Thoracic aorta (tissue), 2 donors: ENCODE results near the gene NCKAP5. TPM values are rescaled to one million over a fixed set of nuclear protein-coding genes. Genes with fewer than 3 reads are reported as not detected.

Experiments
- ATAC-seq: fragments of 150-250 bp; one replicate; pipeline ENCODE4 v1.8.0; 2017; ENCODE audit warnings: low read depth; ENCODE audit not compliant: insufficient number of reproducible peaks, low FRiP score
- DNase-seq: peaks from one replicate; pipeline ENCODE4 v3.0.0-alpha.2; 2020; ENCODE audit warnings: low spot score
- H3K27ac ChIP-seq, 2 donors: fragments of 200-600 bp; sonication (generic); 1 replicate in 1 of 2; 2 replicates in 1 of 2; pipeline ENCODE4 v1.5.1; 2016; ENCODE audit warnings: mild to moderate bottlenecking in 2 of 2, moderate library complexity in 2 of 2
- H3K27me3 ChIP-seq: fragments of 200-600 bp; sonication (generic); replicated peaks from 2 replicates; pipeline ENCODE4 v1.6.0; 2016; ENCODE audit warnings: mild to moderate bottlenecking; ENCODE audit not compliant: insufficient read depth
- H3K36me3 ChIP-seq: fragments of 200-600 bp; sonication (generic); one replicate; pipeline ENCODE4 v1.5.1; 2016
- H3K4me1 ChIP-seq, 2 donors: fragments of 200-600 bp; sonication (generic); 1 replicate in 1 of 2; 2 replicates in 1 of 2; pipeline versions ENCODE4 v1.5.1 to v1.6.0; 2016; ENCODE audit warnings: low read depth in 2 of 2, mild to moderate bottlenecking in 1 of 2; ENCODE audit not compliant: control insufficient read depth in 1 of 2
- H3K4me3 ChIP-seq: fragments of 200-600 bp; sonication (generic); 2 replicates; pipeline ENCODE4 v1.5.1; 2016; ENCODE audit warnings: mild to moderate bottlenecking
- H3K9me3 ChIP-seq: fragments of 200-600 bp; sonication (generic); 2 replicates; pipeline ENCODE4 v1.5.1; 2016
- total RNA-seq, 2 donors: library from RNA; depleted of rRNA; stranded (reverse); fragments of >200 nt; gene quantifications; one replicate each; pipeline versions ENCODE4 v1.1.0 to v1.2.3, GENCODE V29; 2016
- TF ChIP-seq, protein P1 (sequence below): fragments of 200-600 bp; sonication (generic); IDR thresholded peaks from one replicate; pipeline ENCODE4 v1.5.1; 2019; ENCODE audit warnings: antibody characterized with exemption

The NCKAP5 gene
- total RNA-seq, 2 donors from 2014 or later = 1.2 to 1.9 TPM

DNA sequence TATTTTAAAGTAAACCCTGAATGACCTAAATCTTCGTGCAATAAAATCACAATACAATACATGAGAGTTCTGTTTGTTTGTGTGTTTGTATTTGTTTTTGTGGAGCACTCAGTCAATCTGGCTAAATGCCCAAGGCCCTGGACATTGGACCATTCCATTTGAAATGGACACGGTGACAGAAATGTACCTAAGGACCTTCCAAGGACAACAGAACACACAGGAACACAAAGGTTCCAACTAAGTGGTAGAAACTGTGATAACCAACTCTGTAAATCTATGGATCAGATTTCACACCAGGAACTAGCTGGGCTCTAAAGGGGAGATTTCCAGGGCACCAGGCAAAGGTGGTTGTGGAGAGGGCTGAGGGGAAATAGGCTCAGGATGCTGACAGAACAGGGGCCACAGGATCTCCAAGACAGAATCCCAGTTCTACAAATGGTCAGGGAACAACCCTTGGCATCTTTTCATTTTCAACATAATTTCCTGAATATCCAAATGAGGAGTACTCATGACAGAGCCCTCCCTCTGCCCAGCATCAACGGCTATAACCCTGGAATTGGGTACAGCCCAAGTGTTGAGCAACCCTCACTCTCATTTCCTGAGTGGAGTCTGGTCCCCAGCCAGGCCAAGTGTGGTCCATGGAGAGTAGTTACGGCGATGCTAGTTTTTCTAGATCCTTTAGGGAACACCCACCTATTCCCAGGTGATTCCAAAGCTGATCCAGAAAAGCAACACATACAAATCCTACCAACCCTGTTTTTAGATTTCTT, 78.4 kb downstream of the NCKAP5 start:
- Histone ChIP-seq H3K36me3 (no peaks in the 10 kb centered on the region), H3K27ac (no peak overlapping the region), H3K9me3 (no peaks in the 10 kb centered on the region), H3K27me3 (no peaks in the 10 kb centered on the region), H3K4me1 (peaks cover 0 to 12% of the 10 kb centered on the region in 2 donors), H3K4me3 (no peak overlapping the region)
- TF ChIP-seq, protein P1, sequence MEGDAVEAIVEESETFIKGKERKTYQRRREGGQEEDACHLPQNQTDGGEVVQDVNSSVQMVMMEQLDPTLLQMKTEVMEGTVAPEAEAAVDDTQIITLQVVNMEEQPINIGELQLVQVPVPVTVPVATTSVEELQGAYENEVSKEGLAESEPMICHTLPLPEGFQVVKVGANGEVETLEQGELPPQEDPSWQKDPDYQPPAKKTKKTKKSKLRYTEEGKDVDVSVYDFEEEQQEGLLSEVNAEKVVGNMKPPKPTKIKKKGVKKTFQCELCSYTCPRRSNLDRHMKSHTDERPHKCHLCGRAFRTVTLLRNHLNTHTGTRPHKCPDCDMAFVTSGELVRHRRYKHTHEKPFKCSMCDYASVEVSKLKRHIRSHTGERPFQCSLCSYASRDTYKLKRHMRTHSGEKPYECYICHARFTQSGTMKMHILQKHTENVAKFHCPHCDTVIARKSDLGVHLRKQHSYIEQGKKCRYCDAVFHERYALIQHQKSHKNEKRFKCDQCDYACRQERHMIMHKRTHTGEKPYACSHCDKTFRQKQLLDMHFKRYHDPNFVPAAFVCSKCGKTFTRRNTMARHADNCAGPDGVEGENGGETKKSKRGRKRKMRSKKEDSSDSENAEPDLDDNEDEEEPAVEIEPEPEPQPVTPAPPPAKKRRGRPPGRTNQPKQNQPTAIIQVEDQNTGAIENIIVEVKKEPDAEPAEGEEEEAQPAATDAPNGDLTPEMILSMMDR = no peak
- DNase-seq (no peak), ATAC-seq (no peak)

DNA sequence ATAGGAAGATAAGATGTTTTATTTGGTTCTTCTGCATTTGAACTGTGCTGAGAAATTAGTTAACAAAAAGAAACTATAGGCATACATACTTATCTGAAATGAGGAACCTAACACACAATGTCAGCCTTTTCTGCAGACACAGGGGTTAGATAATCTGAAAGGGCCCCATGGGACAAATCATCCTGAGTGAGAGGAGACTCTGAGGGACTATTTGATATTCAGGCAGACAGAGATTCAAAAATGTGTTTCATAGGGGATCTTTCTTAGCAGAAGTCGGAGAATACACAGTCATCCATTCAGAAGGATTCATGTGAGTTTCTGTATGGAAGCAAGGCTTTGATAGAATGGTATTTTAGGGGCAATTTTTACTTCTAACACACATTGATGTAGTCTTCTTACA, 79.1 kb downstream of the NCKAP5 start:
- H3K4me1 ChIP-seq = peaks cover 0 to 12% of the 10 kb centered on the region in 2 donors
- no peak overlapping the region for H3K4me3 ChIP-seq
- TF ChIP-seq, protein P1 = no peak
- H3K9me3 ChIP-seq = no peaks in the 10 kb centered on the region
- H3K36me3 ChIP-seq = no peaks in the 10 kb centered on the region
- H3K27ac ChIP-seq = no peak overlapping the region
- ATAC-seq = no peak
- no peak for DNase-seq
- H3K27me3 ChIP-seq = no peaks in the 10 kb centered on the region

DNA sequence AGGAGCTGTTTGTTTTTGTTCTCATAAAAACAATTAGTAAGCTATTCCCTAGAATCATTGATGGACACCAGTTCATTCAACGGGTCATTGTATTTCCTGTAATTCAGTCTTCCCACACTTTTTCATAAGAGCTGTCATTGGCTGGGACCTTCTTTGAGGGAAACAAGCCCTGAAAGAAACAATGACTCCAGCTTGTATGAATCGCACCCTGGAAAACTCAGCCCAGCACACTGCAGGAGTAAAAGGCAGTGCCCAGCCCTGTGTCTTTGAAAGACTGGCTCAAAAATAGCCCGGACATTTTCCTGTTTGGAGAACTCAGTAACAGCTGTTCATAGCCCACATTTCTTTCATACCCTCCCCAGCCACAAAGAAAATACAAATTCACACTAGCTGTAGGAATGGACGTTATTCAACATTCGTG, 81.5 kb downstream of the NCKAP5 start:
- DNase-seq (no peak), ATAC-seq (no peak)
- H3K4me1 ChIP-seq = peaks cover 0 to 12% of the 10 kb centered on the region in 2 donors
- H3K27ac ChIP-seq = no peak overlapping the region
- H3K4me3 ChIP-seq = no peak overlapping the region
- H3K36me3 ChIP-seq = no peaks in the 10 kb centered on the region
- no peaks in the 10 kb centered on the region for H3K27me3 ChIP-seq
- no peaks in the 10 kb centered on the region for H3K9me3 ChIP-seq
- TF ChIP-seq, protein P1 = no peak

DNA sequence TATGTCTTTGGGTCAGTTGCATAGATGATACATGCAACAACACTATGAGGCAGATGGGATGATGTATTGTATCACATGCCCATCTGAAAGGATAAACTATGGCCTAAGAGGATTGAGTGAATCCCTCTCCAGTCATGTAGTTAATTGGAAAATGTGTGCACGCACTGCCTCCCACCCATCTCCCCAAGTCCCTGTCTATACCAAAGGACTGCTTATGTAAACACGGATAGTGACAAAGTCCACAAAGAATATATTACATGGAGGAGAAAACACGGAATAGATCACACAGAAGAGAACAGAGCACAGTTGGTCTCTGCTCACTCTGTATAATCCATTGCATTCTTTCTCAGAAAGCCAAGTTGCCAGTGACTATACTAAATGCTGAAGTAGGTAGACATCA, 82.4 kb downstream of the NCKAP5 start:
- H3K4me1 ChIP-seq = peaks cover 0 to 12% of the 10 kb centered on the region in 2 donors
- DNase-seq (no peak), ATAC-seq (no peak)
- no peak overlapping the region for H3K27ac ChIP-seq
- no peaks in the 10 kb centered on the region for H3K27me3 ChIP-seq
- TF ChIP-seq, protein P1 = no peak
- H3K36me3 ChIP-seq = no peaks in the 10 kb centered on the region
- H3K4me3 ChIP-seq = no peak overlapping the region
- no peaks in the 10 kb centered on the region for H3K9me3 ChIP-seq

DNA sequence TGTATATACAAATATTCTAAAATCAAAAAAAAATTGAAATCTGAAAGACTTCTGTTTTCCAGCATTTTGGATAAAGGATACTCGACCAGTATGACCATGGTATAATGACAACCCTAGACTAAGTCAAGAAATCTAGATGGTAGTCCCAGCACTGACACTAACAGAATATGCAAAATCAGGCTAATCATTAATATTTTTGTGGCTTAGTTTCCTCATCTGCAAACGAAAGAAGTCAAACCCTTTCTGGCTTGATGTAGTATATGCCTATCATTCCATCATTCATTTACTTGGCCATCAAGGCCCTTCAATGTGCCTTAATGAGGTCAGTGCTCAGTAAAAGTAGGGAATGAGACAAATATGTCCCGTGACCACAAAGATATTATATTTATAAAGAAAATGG, 83.5 kb downstream of the NCKAP5 start:
- TF ChIP-seq, protein P1 = no peak
- ATAC-seq = no peak
- no peak for DNase-seq
- H3K27me3 ChIP-seq = no peaks in the 10 kb centered on the region
- H3K4me3 ChIP-seq = no peak overlapping the region
- peaks cover 0 to 2% of the 10 kb centered on the region in 2 donors for H3K4me1 ChIP-seq
- H3K36me3 ChIP-seq = no peaks in the 10 kb centered on the region
- no peaks in the 10 kb centered on the region for H3K9me3 ChIP-seq
- H3K27ac ChIP-seq = no peak overlapping the region
